Adrenal gland (tissue), 5 donors: ENCODE data around the gene THAP4.

Source experiments
- CTCF ChIP-seq, 6 experiments: fragments of 450-650 bp in 4 of 6; fragments of 200-600 bp in 2 of 6; sonication (generic) in 1 of 6; IDR thresholded peaks; 1 replicate in 5 of 6; 2 replicates in 1 of 6; pipeline versions ENCODE4 v1.5.1 to v1.8.0; 2016 to 2021; ENCODE audit warnings: antibody characterized with exemption in 6 of 6, mild to moderate bottlenecking in 2 of 6, moderate library complexity in 1 of 6
- POLR2A ChIP-seq, 2 donors: fragments of 450-650 bp; IDR thresholded peaks; one replicate each; pipeline ENCODE4 v1.6.1; 2017; ENCODE audit warnings: antibody characterized with exemption in 2 of 2, mild to moderate bottlenecking in 2 of 2, moderate library complexity in 1 of 2
- donor health status: DM: no; HTN: no; CAD: no.

GRCh38 chr2:241666627-241667400 is 29.9 kb upstream of the THAP4 start:
- TF ChIP-seq CTCF (IDR thresholded peaks at IDR 0.05) (no peak), POLR2A (IDR thresholded peaks at IDR 0.05) (no peak)
